ENCODE measurements around the gene CRYBG3. TPM values are rescaled to one million over a fixed set of nuclear protein-coding genes. Genes with fewer than 3 reads are reported as not detected.

The CRYBG3 gene
- polyA plus RNA-seq, 1 donor (not counting 4 experiments of a cell fraction or from before 2014, with no cell fraction given): 6.9 TPM

DNA sequence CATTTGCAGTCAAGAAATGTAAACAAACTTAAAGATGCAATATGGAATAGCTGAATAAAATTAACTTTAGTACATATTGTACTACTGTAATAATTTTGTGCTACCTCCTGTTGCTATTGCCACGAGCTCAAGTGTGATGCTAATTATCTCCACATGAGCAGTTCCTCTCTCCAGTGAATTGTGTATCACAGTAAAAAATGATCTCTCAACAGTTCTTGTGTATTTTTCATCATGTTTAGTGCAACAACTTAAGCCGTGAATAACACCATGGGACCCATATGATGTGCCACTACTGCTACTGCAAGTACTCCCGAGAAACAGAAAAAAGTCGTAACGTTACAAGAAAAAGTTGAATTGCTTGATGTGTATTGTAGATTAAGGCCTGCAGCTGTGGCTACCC, 138.1 kb downstream of the CRYBG3 start:
- Histone ChIP-seq H3K4me3 (ENCODE audit: control insufficient read depth in 2 of 3, extremely low read depth in 1 of 3, insufficient read depth in 2 of 3, low read depth in 1 of 3, low read length in 3 of 3) (no peak overlapping the region), H3K9me3 (ENCODE audit: control insufficient read depth, low read depth, low read length) (no peaks in the 10 kb centered on the region), H3K9me1 (ENCODE audit: control insufficient read depth, extremely low read depth, insufficient read depth, low read length) (no peaks in the 10 kb centered on the region), H3K27me3 (ENCODE audit: control insufficient read depth, extremely low read depth, insufficient read depth, low read length) (no peaks in the 10 kb centered on the region), H2AFZ (ENCODE audit: control insufficient read depth, low read length) (no peak overlapping the region), H3K36me3 (ENCODE audit: control insufficient read depth in 2 of 2, extremely low read depth in 1 of 2, insufficient read depth in 2 of 2, low read length in 2 of 2) (peaks cover 5 to 16% of the 10 kb centered on the region in 2 experiments), H3K9ac (ENCODE audit: control insufficient read depth, extremely low read depth, insufficient read depth, low read length) (no peak overlapping the region), H3K4me1 (ENCODE audit: control insufficient read depth, extremely low read depth, insufficient read depth, low read length) (no peaks in the 10 kb centered on the region), H3K4me2 (ENCODE audit: control insufficient read depth, extremely low read depth, insufficient read depth, low read depth, low read length) (no peak overlapping the region), H4K20me1 (ENCODE audit: control insufficient read depth, extremely low read depth, insufficient read depth, low read length) (peaks cover 4% of the 10 kb centered on the region), H3K27ac (ENCODE audit: control insufficient read depth, insufficient read depth, low read length) (no peak overlapping the region), H3K79me2 (ENCODE audit: control insufficient read depth, insufficient read depth, low read length) (peaks cover 33% of the 10 kb centered on the region)
- TF ChIP-seq, protein P1, sequence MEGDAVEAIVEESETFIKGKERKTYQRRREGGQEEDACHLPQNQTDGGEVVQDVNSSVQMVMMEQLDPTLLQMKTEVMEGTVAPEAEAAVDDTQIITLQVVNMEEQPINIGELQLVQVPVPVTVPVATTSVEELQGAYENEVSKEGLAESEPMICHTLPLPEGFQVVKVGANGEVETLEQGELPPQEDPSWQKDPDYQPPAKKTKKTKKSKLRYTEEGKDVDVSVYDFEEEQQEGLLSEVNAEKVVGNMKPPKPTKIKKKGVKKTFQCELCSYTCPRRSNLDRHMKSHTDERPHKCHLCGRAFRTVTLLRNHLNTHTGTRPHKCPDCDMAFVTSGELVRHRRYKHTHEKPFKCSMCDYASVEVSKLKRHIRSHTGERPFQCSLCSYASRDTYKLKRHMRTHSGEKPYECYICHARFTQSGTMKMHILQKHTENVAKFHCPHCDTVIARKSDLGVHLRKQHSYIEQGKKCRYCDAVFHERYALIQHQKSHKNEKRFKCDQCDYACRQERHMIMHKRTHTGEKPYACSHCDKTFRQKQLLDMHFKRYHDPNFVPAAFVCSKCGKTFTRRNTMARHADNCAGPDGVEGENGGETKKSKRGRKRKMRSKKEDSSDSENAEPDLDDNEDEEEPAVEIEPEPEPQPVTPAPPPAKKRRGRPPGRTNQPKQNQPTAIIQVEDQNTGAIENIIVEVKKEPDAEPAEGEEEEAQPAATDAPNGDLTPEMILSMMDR (optimal IDR thresholded peaks at IDR 0.05 in 1 of 3, IDR thresholded peaks at IDR 0.05 in 1 of 3, conservative IDR thresholded peaks at IDR 0.05 in 1 of 3; ENCODE audit: extremely low read depth in 1 of 3, insufficient read depth in 2 of 3, low read length in 3 of 3): no peak
- no peak for TF ChIP-seq EZH2 (IDR thresholded peaks at IDR 0.05; ENCODE audit: low read length)
- no peak for FAIRE-seq
- no peak for DNase-seq (ENCODE audit: low read depth, low spot score)
- dilution Hi-C loops (cut with MboI; ENCODE audit: extremely low pct_ligation_motif_present, low sequenced_read_pairs): no loop called here

DNA sequence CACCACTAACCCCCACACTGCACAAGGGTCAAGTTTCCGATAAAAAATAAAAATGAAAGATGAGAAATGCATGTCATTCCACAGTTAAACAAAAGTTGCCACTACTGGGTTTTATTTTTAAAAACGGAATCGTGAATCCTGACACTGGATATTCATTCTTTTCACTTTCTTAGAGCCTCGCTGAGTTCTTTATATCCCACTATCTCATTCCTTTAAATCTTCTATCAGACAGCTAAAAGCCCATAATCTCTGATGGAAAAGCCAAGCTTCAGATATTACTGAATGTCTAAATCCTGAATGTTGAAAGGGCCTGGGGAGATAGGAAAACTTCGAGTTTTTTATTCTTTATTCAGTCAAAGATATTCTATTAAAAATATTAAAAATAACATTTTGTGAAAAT, 138.7 kb downstream of the CRYBG3 start:
- dilution Hi-C loops (cut with MboI; ENCODE audit: extremely low pct_ligation_motif_present, low sequenced_read_pairs): no loop called here
- peaks cover 38% of the 10 kb centered on the region for H3K79me2 ChIP-seq (ENCODE audit: control insufficient read depth, insufficient read depth, low read length)

More for the DNA sequence above, 138.7 kb downstream of the CRYBG3 start:
- Histone ChIP-seq H4K20me1 (ENCODE audit: control insufficient read depth, extremely low read depth, insufficient read depth, low read length) (peaks cover 4% of the 10 kb centered on the region), H3K4me2 (ENCODE audit: control insufficient read depth, extremely low read depth, insufficient read depth, low read depth, low read length) (no peak overlapping the region), H3K9ac (ENCODE audit: control insufficient read depth, extremely low read depth, insufficient read depth, low read length) (no peak overlapping the region), H2AFZ (ENCODE audit: control insufficient read depth, low read length) (no peak overlapping the region), H3K27ac (ENCODE audit: control insufficient read depth, insufficient read depth, low read length) (no peak overlapping the region), H3K27me3 (ENCODE audit: control insufficient read depth, extremely low read depth, insufficient read depth, low read length) (no peaks in the 10 kb centered on the region), H3K9me1 (ENCODE audit: control insufficient read depth, extremely low read depth, insufficient read depth, low read length) (no peaks in the 10 kb centered on the region), H3K9me3 (ENCODE audit: control insufficient read depth, low read depth, low read length) (no peaks in the 10 kb centered on the region), H3K4me1 (ENCODE audit: control insufficient read depth, extremely low read depth, insufficient read depth, low read length) (no peaks in the 10 kb centered on the region), H3K36me3 (ENCODE audit: control insufficient read depth in 2 of 2, extremely low read depth in 1 of 2, insufficient read depth in 2 of 2, low read length in 2 of 2) (peaks cover 5 to 16% of the 10 kb centered on the region in 2 experiments), H3K4me3 (ENCODE audit: control insufficient read depth in 2 of 3, extremely low read depth in 1 of 3, insufficient read depth in 2 of 3, low read depth in 1 of 3, low read length in 3 of 3) (no peak overlapping the region)
- DNase-seq (ENCODE audit: low read depth, low spot score): no peak
- FAIRE-seq: no peak
- TF ChIP-seq, protein P1 (optimal IDR thresholded peaks at IDR 0.05 in 1 of 3, IDR thresholded peaks at IDR 0.05 in 1 of 3, conservative IDR thresholded peaks at IDR 0.05 in 1 of 3; ENCODE audit: extremely low read depth in 1 of 3, insufficient read depth in 2 of 3, low read length in 3 of 3): no peak
- TF ChIP-seq EZH2 (IDR thresholded peaks at IDR 0.05; ENCODE audit: low read length): no peak
